ENCODE results near the gene GABRR2. TPM values are rescaled to one million over a fixed set of nuclear protein-coding genes. Genes with fewer than 3 reads are reported as not detected.

Gene GABRR2
- polyA plus RNA-seq, 1 donor from 2014 or later = 0.31 TPM

GRCh38 chr6:89222712-89223039 is 92.4 kb downstream of the GABRR2 start:
- Histone ChIP-seq H3K9ac (ENCODE audit: low read length) (no peak overlapping the region), H3K9me2 (ENCODE audit: insufficient read depth, low read length) (no peaks in the 10 kb centered on the region), H3F3A (ENCODE audit: insufficient read depth, low read length, poor library complexity, severe bottlenecking) (no peaks in the 10 kb centered on the region), H3K27ac (ENCODE audit: low read length) (no peak overlapping the region), H4K20me1 (ENCODE audit: insufficient read depth) (no peaks in the 10 kb centered on the region), H2AFZ (ENCODE audit: low read depth, low read length) (no peak overlapping the region), H3K4me3 (ENCODE audit: low read length) (no peak overlapping the region), H3K79me2 (replicated peaks; ENCODE audit: insufficient read depth, low read length) (no peaks in the 10 kb centered on the region), H3K27me3 (ENCODE audit: insufficient read depth, low read depth, low read length) (no peaks in the 10 kb centered on the region), H3K36me3 (ENCODE audit: insufficient read depth, low read length) (no peaks in the 10 kb centered on the region), H3K9me3 (ENCODE audit: low read length) (no peaks in the 10 kb centered on the region), H3K4me2 (ENCODE audit: low read length) (no peak overlapping the region)
- TF ChIP-seq EP300 (conservative IDR thresholded peaks at IDR 0.05; ENCODE audit: poor library complexity, severe bottlenecking) (no peak), REST (IDR thresholded peaks at IDR 0.05; ENCODE audit: borderline replicate concordance) (no peak), MXI1 (conservative IDR thresholded peaks at IDR 0.05; ENCODE audit: poor library complexity, severe bottlenecking) (no peak), CTCF (IDR thresholded peaks at IDR 0.05; ENCODE audit: poor library complexity, severe bottlenecking) (no peak), TAF1 (IDR thresholded peaks at IDR 0.05; ENCODE audit: low read depth) (no peak), POLR2AphosphoS5 (IDR thresholded peaks at IDR 0.05) (no peak), SMC3 (conservative IDR thresholded peaks at IDR 0.05; ENCODE audit: poor library complexity) (no peak), EZH2 (IDR thresholded peaks at IDR 0.05; ENCODE audit: borderline replicate concordance, insufficient read depth, low read length, poor library complexity, severe bottlenecking) (no peak), RAD21 (conservative IDR thresholded peaks at IDR 0.05) (no peak)

- H4K20me1 ChIP-seq (ENCODE audit: insufficient read depth) = no peaks in the 10 kb centered on the region
- H3K27ac ChIP-seq (ENCODE audit: low read length) = no peak overlapping the region
- no peaks in the 10 kb centered on the region for H3K27me3 ChIP-seq (ENCODE audit: insufficient read depth, low read depth, low read length)
- no peak overlapping the region for H3K9ac ChIP-seq (ENCODE audit: low read length)
- H3K4me3 ChIP-seq (ENCODE audit: low read length) = no peak overlapping the region
- H3K4me2 ChIP-seq (ENCODE audit: low read length) = no peak overlapping the region
- H3K36me3 ChIP-seq (ENCODE audit: insufficient read depth, low read length) = no peaks in the 10 kb centered on the region
- no peaks in the 10 kb centered on the region for H3F3A ChIP-seq (ENCODE audit: insufficient read depth, low read length, poor library complexity, severe bottlenecking)
- H3K9me2 ChIP-seq (ENCODE audit: insufficient read depth, low read length) = no peaks in the 10 kb centered on the region
- no peak overlapping the region for H2AFZ ChIP-seq (ENCODE audit: low read depth, low read length)
- H3K79me2 ChIP-seq (replicated peaks; ENCODE audit: insufficient read depth, low read length) = no peaks in the 10 kb centered on the region
- no peaks in the 10 kb centered on the region for H3K9me3 ChIP-seq (ENCODE audit: low read length)
- no peak for TF ChIP-seq REST (IDR thresholded peaks at IDR 0.05; ENCODE audit: borderline replicate concordance)
- TF ChIP-seq TAF1 (IDR thresholded peaks at IDR 0.05; ENCODE audit: low read depth) = no peak
- no peak for TF ChIP-seq RAD21 (conservative IDR thresholded peaks at IDR 0.05)
- TF ChIP-seq POLR2AphosphoS5 (IDR thresholded peaks at IDR 0.05) = no peak
- TF ChIP-seq CTCF (IDR thresholded peaks at IDR 0.05; ENCODE audit: poor library complexity, severe bottlenecking) = no peak
- no peak for TF ChIP-seq MXI1 (conservative IDR thresholded peaks at IDR 0.05; ENCODE audit: poor library complexity, severe bottlenecking)
- TF ChIP-seq EZH2 (IDR thresholded peaks at IDR 0.05; ENCODE audit: borderline replicate concordance, insufficient read depth, low read length, poor library complexity, severe bottlenecking) = no peak
- TF ChIP-seq SMC3 (conservative IDR thresholded peaks at IDR 0.05; ENCODE audit: poor library complexity) = no peak
- no peak for TF ChIP-seq EP300 (conservative IDR thresholded peaks at IDR 0.05; ENCODE audit: poor library complexity, severe bottlenecking)
These were observed 93.0 kb downstream of the GABRR2 start for GRCh38 chr6:89221971-89222711.
